GM21717 (cell line): ENCODE measurements around the gene TNFAIP6.
A peak's percentile ranks its signal among the peaks of the same experiment; 100 is the strongest.
"Not testable (repeated sequence)": the region's sequence is repeated elsewhere in the genome, so short reads cannot be mapped to it uniquely, and the experiment has no call there.

Source experiments
- ATAC-seq: cut with Tn5 transposase; IDR thresholded peaks from one replicate; pipeline ENCODE4 v1.9.1; 2021; ENCODE audit warnings: mild to moderate bottlenecking, moderate library complexity; ENCODE audit not compliant: unreplicated experiment

TNFAIP6 gene

GRCh38 chr2:151409601-151410484 is 52.5 kb downstream of the TNFAIP6 start, which contains the start of gene RIF1:
TSS of gene RIF1 (plus strand) at chr2:151409902. CDS start at chr2:151410424, 522 bp downstream.
- ATAC-seq, result peak; percentile 96

DNA sequence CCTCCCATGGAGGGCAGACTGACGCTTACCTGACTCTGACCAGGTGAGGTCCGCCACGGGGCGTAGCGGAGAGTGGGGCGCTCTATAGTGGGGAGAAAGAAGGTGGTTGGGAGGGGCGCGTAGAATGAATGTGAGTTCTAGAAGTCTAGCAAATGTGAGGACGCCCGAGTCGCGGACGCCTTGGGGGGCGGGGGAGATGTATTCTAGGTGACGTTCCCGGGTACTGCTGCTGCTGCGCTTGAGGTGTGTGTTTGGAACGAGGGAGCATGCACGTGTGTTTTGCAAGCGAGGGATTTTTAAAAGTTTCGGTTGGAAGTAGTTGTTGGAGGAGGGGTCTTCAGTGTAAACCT is 53.1 kb downstream of the TNFAIP6 start:
- peak; percentile 44 for ATAC-seq

- ATAC-seq, result no peak
These were observed 60.3 kb downstream of the TNFAIP6 start for GRCh38 chr2:151417650-151418049.

- not testable (repeated sequence) for ATAC-seq
These were observed 64.3 kb downstream of the TNFAIP6 start for GRCh38 chr2:151421681-151422080.

DNA sequence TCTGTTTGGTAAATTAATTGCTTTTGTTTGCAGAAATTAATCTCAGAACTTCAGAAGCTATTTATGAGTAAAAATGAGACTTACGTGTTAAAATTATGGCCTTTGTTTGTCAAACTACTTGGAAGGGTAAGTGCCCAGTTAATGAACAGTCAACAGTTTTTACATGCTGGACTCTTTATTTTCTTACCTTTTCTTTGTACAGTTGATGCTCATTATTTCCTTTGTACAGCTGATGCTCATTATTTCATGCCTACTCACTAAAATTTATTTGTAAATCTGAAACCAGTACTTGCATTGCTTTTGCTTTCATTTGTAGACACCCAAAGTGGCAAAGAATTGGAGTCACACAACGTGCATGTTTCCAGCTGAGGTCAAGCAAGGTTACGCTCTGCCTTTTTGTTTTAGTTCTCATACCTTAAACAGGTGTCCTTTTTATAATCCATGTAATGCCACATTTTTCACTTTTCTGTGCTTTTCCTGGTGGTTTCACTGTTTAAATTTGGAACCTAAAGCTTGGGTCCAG is 65.6 kb downstream of the TNFAIP6 start:
- ATAC-seq, result peak; percentile 93

- ATAC-seq, result no peak
These were observed 66.4 kb downstream of the TNFAIP6 start for GRCh38 chr2:151423760-151424159.
